ENCODE data around the gene TFEB. TPM values are rescaled to one million over a fixed set of nuclear protein-coding genes. Genes with fewer than 3 reads are reported as not detected.

Gene TFEB
- total and polyA plus RNA-seq, 2 donors (not counting 1 experiment from before 2014, with no cell fraction given), result 1.9 to 7.6 TPM

DNA sequence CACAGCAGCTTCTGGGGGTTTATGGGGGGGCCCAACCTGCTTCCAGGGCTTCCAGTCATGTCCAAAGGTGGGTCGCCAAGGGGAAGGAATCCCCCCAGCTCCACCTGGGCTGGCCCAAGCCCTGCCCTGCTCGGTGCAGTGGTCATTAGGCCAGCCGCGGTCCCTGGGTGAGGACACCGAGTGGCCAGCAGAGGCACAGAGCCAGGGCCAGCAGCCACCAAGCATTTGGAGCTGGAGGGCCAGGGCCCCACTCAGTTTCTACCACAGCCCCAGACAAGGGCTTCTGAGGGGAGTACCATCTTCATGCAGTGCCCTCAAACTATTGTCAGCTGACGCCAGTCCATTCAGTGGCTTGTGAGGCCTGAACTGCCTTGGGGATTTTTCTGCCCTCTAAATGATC lies 39.6 kb downstream of the TFEB start:
- Histone ChIP-seq H2AFZ (ENCODE audit: low read length) (no peak overlapping the region), H3K9ac (ENCODE audit: insufficient read depth, low read length) (no peak overlapping the region), H4K20me1 (ENCODE audit: control insufficient read depth, extremely low read depth, insufficient read depth, low read length) (no peaks in the 10 kb centered on the region), H3K9me3 (ENCODE audit: control insufficient read depth, insufficient read depth, low read depth, low read length) (no peaks in the 10 kb centered on the region), H3K27me3 (ENCODE audit: control insufficient read depth, insufficient read depth, low read length) (no peaks in the 10 kb centered on the region), H3K79me2 (ENCODE audit: control insufficient read depth, insufficient read depth, low read length) (no peaks in the 10 kb centered on the region), H3K27ac (ENCODE audit: insufficient read depth, low read length) (no peak overlapping the region), H3K36me3 (ENCODE audit: control insufficient read depth, insufficient read depth, low read length) (no peaks in the 10 kb centered on the region), H3K4me3 (replicated peaks in 1 of 4; ENCODE audit: control extremely low read depth in 1 of 4, insufficient read depth in 1 of 4, low read depth in 3 of 4, low read length in 4 of 4) (no peak overlapping the region), H3K4me2 (ENCODE audit: extremely low read depth, insufficient read depth, low read length) (no peak overlapping the region), H3K4me1 (ENCODE audit: control insufficient read depth, extremely low read depth, insufficient read depth, low read length) (peaks cover 4% of the 10 kb centered on the region)
- no peak for TF ChIP-seq EZH2 (IDR thresholded peaks at IDR 0.05; ENCODE audit: low read length, missing control alignments)
- TF ChIP-seq, protein P1, sequence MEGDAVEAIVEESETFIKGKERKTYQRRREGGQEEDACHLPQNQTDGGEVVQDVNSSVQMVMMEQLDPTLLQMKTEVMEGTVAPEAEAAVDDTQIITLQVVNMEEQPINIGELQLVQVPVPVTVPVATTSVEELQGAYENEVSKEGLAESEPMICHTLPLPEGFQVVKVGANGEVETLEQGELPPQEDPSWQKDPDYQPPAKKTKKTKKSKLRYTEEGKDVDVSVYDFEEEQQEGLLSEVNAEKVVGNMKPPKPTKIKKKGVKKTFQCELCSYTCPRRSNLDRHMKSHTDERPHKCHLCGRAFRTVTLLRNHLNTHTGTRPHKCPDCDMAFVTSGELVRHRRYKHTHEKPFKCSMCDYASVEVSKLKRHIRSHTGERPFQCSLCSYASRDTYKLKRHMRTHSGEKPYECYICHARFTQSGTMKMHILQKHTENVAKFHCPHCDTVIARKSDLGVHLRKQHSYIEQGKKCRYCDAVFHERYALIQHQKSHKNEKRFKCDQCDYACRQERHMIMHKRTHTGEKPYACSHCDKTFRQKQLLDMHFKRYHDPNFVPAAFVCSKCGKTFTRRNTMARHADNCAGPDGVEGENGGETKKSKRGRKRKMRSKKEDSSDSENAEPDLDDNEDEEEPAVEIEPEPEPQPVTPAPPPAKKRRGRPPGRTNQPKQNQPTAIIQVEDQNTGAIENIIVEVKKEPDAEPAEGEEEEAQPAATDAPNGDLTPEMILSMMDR (conservative IDR thresholded peaks at IDR 0.05 in 1 of 2, IDR thresholded peaks at IDR 0.05 in 1 of 2; ENCODE audit: low read depth in 1 of 2, low read length in 2 of 2), result no peak
- DNase-seq (ENCODE audit: low read depth in 2 of 2), result no peak

DNA sequence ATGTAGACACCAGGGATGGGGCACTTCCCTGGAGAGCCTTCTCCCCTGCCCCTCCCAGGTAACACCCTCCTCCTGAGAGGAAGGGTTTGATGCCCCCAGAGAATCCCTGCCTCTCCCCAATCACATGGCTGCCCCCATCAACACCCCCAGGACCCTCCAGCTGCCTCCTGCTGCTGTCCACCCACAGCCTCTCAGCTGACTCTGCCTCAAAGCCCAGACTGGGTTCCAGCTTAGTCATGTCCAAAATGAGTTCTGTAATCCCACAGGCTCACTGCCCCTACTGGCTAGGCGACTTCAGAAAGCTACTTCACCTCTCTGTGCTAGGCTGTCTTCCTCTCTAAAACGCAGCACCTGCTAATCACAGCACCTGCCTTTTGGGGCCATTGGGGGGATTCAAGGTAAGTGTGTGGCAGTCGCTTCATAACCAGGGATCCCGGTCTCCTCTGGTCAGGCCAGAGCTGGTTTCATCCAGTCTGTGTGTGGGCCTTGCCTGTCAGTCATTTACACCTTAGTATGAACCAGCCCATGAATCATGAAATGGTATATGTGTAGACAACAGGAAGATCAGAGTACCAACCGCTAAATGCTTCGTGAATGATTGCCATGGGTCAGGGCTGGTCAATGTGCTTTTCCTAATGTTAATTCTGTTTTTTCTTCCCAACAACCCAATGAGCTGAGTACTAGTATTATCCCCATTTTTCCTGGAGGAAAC lies 40.4 kb downstream of the TFEB start:
- Histone ChIP-seq H4K20me1 (ENCODE audit: control insufficient read depth, extremely low read depth, insufficient read depth, low read length) (no peaks in the 10 kb centered on the region), H3K4me2 (ENCODE audit: extremely low read depth, insufficient read depth, low read length) (no peak overlapping the region), H3K4me3 (replicated peaks in 1 of 4; ENCODE audit: control extremely low read depth in 1 of 4, insufficient read depth in 1 of 4, low read depth in 3 of 4, low read length in 4 of 4) (no peak overlapping the region), H2AFZ (ENCODE audit: low read length) (no peak overlapping the region), H3K36me3 (ENCODE audit: control insufficient read depth, insufficient read depth, low read length) (no peaks in the 10 kb centered on the region), H3K4me1 (ENCODE audit: control insufficient read depth, extremely low read depth, insufficient read depth, low read length) (peaks cover 4% of the 10 kb centered on the region), H3K9ac (ENCODE audit: insufficient read depth, low read length) (no peak overlapping the region), H3K27me3 (ENCODE audit: control insufficient read depth, insufficient read depth, low read length) (no peaks in the 10 kb centered on the region), H3K79me2 (ENCODE audit: control insufficient read depth, insufficient read depth, low read length) (no peaks in the 10 kb centered on the region), H3K9me3 (ENCODE audit: control insufficient read depth, insufficient read depth, low read depth, low read length) (no peaks in the 10 kb centered on the region), H3K27ac (ENCODE audit: insufficient read depth, low read length) (no peak overlapping the region)
- peak in 1 of 2 donors; percentile 53 for DNase-seq (ENCODE audit: low read depth in 2 of 2)
- TF ChIP-seq, protein P1 (conservative IDR thresholded peaks at IDR 0.05 in 1 of 2, IDR thresholded peaks at IDR 0.05 in 1 of 2; ENCODE audit: low read depth in 1 of 2, low read length in 2 of 2), result no peak
- no peak for TF ChIP-seq EZH2 (IDR thresholded peaks at IDR 0.05; ENCODE audit: low read length, missing control alignments)

DNA sequence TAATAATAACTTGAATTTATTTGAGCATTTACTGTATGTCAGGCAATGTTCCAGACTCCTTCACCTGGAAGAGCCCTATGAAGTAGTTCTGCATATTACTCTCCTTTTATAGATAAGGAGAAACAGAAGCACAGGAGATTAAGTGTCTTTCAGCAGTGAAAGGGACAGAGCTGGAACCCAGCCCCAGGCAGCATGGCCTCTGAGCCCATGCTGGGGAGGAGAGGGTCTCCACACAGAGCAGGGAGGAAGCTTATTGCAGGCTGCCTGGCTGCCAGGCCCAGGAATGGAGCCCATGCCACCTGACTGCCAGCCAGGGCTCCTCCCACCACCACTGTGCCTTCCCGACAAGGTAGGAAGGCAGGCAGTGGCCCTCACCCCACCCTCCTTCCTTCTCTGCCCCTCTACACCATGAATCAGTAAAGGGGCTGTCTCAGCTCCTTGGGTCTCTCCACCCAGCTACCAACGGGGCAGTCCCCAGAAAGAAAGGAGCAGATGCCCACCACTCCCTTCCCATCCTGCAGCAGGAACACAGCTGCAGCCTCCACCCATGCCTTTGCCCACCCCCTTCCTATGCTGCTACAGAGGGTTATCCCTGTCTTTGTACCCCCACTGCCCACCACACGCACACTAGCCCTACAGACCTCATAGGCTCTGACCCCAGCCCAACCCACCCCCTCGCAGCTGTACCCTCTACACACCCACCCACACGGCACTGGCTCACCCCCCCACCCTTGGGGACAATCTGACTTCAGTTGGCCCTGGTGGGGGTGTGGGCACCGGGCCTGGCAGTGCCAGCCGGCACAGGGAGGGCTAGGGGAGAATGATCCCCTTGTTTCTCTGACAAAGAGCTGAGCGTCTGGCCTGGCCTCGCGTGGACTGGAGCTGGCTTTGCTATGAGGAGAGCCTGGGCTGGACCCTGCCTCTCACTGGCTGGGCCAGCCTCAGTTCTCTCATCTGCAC lies 41.8 kb downstream of the TFEB start:
- Histone ChIP-seq H3K27me3 (ENCODE audit: control insufficient read depth, insufficient read depth, low read length) (no peaks in the 10 kb centered on the region), H3K4me1 (ENCODE audit: control insufficient read depth, extremely low read depth, insufficient read depth, low read length) (peaks cover 4% of the 10 kb centered on the region), H3K9me3 (ENCODE audit: control insufficient read depth, insufficient read depth, low read depth, low read length) (no peaks in the 10 kb centered on the region), H4K20me1 (ENCODE audit: control insufficient read depth, extremely low read depth, insufficient read depth, low read length) (no peaks in the 10 kb centered on the region), H3K36me3 (ENCODE audit: control insufficient read depth, insufficient read depth, low read length) (no peaks in the 10 kb centered on the region), H3K79me2 (ENCODE audit: control insufficient read depth, insufficient read depth, low read length) (no peaks in the 10 kb centered on the region), H3K27ac (ENCODE audit: insufficient read depth, low read length) (no peak overlapping the region), H3K4me3 (replicated peaks in 1 of 4; ENCODE audit: control extremely low read depth in 1 of 4, insufficient read depth in 1 of 4, low read depth in 3 of 4, low read length in 4 of 4) (no peak overlapping the region), H3K4me2 (ENCODE audit: extremely low read depth, insufficient read depth, low read length) (no peak overlapping the region), H3K9ac (ENCODE audit: insufficient read depth, low read length) (no peak overlapping the region), H2AFZ (ENCODE audit: low read length) (no peak overlapping the region)
- DNase-seq (ENCODE audit: low read depth in 2 of 2), result no peak
- TF ChIP-seq, protein P1 (conservative IDR thresholded peaks at IDR 0.05 in 1 of 2, IDR thresholded peaks at IDR 0.05 in 1 of 2; ENCODE audit: low read depth in 1 of 2, low read length in 2 of 2), result no peak
- no peak for TF ChIP-seq EZH2 (IDR thresholded peaks at IDR 0.05; ENCODE audit: low read length, missing control alignments)
